Prostate gland (tissue), 2 donors: ENCODE measurements around the gene TMEM201. TPM values are rescaled to one million over a fixed set of nuclear protein-coding genes. Genes with fewer than 3 reads are reported as not detected.

Source experiments
- DNase-seq: peaks from one replicate; pipeline ENCODE4 v3.0.0-alpha.2; 2019; ENCODE audit warnings: low spot score
- H3K27ac ChIP-seq, 2 donors: fragments of 200-600 bp; sonication (generic); 2 replicates each; pipeline ENCODE4 v1.5.1; 2017 to 2019
- H3K27me3 ChIP-seq: fragments of 200-600 bp; sonication (generic); replicated peaks from 2 replicates; pipeline ENCODE4 v1.5.1; 2019; ENCODE audit not compliant: insufficient read depth
- H3K36me3 ChIP-seq, 2 donors: fragments of 200-600 bp; sonication (generic); 1 replicate in 1 of 2; 2 replicates in 1 of 2; pipeline versions ENCODE4 v1.5.1 to v1.8.1; 2017 to 2019
- H3K4me1 ChIP-seq: fragments of 200-600 bp; sonication (generic); replicated peaks from 2 replicates; pipeline ENCODE4 v1.5.1; 2019
- H3K4me3 ChIP-seq, 2 donors: fragments of 200-600 bp; sonication (generic); 2 replicates each; pipeline ENCODE4 v1.5.1; 2017 to 2019
- H3K9me3 ChIP-seq: fragments of 200-600 bp; sonication (generic); 2 replicates; pipeline ENCODE4 v1.5.1; 2017
- POLR2A ChIP-seq: fragments of 450-650 bp; IDR thresholded peaks from one replicate; pipeline ENCODE4 v1.6.1; 2016; ENCODE audit warnings: antibody characterized with exemption, mild to moderate bottlenecking
- POLR2AphosphoS5 ChIP-seq: sonication (generic); formaldehyde crosslinking; IDR thresholded peaks from one replicate; pipeline ENCODE4 v1.6.1; 2017; ENCODE audit warnings: antibody characterized with exemption
- WGBS: methylation state at CpG from one replicate; pipeline ENCODE4 v1.1.5; 2018; 5-methylcytosine and 5-hydroxymethylcytosine counted together
- intact Hi-C: fragments of 100-400 bp; cut with DNase I; formaldehyde crosslinking; loops from one replicate; pipeline ENCODE4 v1.14.2; 2022
- total RNA-seq, 2 donors: library from RNA; depleted of rRNA; stranded (reverse); fragments of >200 nt; gene quantifications; one replicate each; pipeline ENCODE4 v1.1.0, GENCODE V29; 2016
- TF ChIP-seq, protein P1 (sequence below), 4 experiments: fragments of 200-600 bp in 2 of 4; fragments of 450-650 bp in 2 of 4; sonication (generic) in 2 of 4; IDR thresholded peaks; 1 replicate in 3 of 4; 2 replicates in 1 of 4; pipeline ENCODE4 v1.5.1; 2016 to 2019; ENCODE audit warnings: antibody characterized with exemption in 4 of 4, mild to moderate bottlenecking in 2 of 4, moderate library complexity in 2 of 4

TMEM201 gene, protein sequence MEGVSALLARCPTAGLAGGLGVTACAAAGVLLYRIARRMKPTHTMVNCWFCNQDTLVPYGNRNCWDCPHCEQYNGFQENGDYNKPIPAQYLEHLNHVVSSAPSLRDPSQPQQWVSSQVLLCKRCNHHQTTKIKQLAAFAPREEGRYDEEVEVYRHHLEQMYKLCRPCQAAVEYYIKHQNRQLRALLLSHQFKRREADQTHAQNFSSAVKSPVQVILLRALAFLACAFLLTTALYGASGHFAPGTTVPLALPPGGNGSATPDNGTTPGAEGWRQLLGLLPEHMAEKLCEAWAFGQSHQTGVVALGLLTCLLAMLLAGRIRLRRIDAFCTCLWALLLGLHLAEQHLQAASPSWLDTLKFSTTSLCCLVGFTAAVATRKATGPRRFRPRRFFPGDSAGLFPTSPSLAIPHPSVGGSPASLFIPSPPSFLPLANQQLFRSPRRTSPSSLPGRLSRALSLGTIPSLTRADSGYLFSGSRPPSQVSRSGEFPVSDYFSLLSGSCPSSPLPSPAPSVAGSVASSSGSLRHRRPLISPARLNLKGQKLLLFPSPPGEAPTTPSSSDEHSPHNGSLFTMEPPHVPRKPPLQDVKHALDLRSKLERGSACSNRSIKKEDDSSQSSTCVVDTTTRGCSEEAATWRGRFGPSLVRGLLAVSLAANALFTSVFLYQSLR
- 10 to 100 TPM in 1 of 2 donors, 1 to 10 TPM in 1; 9.6 to 27.9 TPM for total RNA-seq

- Histone ChIP-seq H3K27me3 (no peaks in the 10 kb centered on the region), H3K36me3 (no peaks in the 10 kb centered on the region), H3K4me3 (peak within 1 kb of the TSS; percentile 62 to 68), H3K27ac (peak within 1 kb of the TSS; percentile 45 to 57), H3K4me1 (peaks cover 4% of the 10 kb centered on the region), H3K9me3 (no peaks in the 10 kb centered on the region)
- TF ChIP-seq, protein P1, sequence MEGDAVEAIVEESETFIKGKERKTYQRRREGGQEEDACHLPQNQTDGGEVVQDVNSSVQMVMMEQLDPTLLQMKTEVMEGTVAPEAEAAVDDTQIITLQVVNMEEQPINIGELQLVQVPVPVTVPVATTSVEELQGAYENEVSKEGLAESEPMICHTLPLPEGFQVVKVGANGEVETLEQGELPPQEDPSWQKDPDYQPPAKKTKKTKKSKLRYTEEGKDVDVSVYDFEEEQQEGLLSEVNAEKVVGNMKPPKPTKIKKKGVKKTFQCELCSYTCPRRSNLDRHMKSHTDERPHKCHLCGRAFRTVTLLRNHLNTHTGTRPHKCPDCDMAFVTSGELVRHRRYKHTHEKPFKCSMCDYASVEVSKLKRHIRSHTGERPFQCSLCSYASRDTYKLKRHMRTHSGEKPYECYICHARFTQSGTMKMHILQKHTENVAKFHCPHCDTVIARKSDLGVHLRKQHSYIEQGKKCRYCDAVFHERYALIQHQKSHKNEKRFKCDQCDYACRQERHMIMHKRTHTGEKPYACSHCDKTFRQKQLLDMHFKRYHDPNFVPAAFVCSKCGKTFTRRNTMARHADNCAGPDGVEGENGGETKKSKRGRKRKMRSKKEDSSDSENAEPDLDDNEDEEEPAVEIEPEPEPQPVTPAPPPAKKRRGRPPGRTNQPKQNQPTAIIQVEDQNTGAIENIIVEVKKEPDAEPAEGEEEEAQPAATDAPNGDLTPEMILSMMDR (IDR thresholded peaks at IDR 0.05), result peak; percentile 85 to 94 (median 93)
- TF ChIP-seq POLR2AphosphoS5 (peak; percentile 18), POLR2A (peak; percentile 33)
- DNase-seq, result peak; percentile 92
- WGBS, result under 1% methylated on average over 22 of the region's 94 CpGs
- intact Hi-C loops, result no loop called here
Measured at GRCh38 chr1:9588551-9589143, at the start of gene TMEM201. Gene TMEM201 (plus strand): TSS chr1:9588911. CDS start chr1:9588931, 20 bp downstream.

DNA sequence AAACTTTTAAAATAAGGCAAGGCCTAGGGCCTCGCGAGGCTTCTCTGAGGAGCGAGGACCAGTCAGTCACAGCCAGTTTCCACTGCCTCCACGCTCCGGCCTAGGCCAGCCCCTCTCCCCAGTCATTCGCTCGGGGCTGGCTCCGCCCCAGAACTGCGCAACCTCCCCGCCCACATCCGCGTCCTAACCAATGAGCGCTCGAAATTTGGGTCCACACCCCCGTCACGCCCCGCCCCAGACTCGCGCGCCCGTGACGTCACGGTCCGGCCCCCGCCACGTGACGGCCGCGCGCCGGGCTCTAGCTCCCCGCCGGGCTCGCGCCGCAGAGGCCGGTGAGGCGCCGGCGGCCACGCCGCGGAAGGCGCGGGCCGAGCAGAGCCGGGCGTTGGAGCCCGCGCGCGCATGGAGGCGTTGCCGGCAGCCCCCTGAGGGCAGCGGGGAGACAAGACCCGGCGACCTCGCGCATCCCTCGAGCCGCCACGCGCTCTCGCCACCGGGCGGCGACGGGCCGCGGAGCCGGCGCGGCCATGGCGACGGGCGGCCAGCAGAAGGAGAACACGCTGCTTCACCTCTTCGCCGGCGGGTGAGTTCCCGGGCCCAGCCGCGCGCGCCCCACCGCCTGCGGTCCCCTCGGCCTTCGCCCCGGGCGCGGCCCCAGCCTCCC is 49.4 kb upstream of the TMEM201 start, which contains the start of gene SLC25A33:
SLC25A33 (plus strand) TSS at position 301 of the 664 bp plus-strand sequence; CDS start at position 528, 227 bp downstream.
- Histone ChIP-seq H3K27me3 (no peaks in the 10 kb centered on the region), H3K9me3 (no peaks in the 10 kb centered on the region), H3K36me3 (no peaks in the 10 kb centered on the region), H3K27ac (peak within 1 kb of the TSS; percentile 92 to 97), H3K4me1 (peaks cover 12% of the 10 kb centered on the region), H3K4me3 (peak within 1 kb of the TSS; percentile 81 to 88)
- DNase-seq, result peak; percentile 97
- intact Hi-C loops, result no loop called here
- 1% methylated on average over 71 of the region's 92 CpGs for WGBS
- TF ChIP-seq POLR2AphosphoS5, result peak; percentile 86
- TF ChIP-seq, protein P1 (IDR thresholded peaks at IDR 0.05), result no peak
- TF ChIP-seq POLR2A, result peak; percentile 72

DNA sequence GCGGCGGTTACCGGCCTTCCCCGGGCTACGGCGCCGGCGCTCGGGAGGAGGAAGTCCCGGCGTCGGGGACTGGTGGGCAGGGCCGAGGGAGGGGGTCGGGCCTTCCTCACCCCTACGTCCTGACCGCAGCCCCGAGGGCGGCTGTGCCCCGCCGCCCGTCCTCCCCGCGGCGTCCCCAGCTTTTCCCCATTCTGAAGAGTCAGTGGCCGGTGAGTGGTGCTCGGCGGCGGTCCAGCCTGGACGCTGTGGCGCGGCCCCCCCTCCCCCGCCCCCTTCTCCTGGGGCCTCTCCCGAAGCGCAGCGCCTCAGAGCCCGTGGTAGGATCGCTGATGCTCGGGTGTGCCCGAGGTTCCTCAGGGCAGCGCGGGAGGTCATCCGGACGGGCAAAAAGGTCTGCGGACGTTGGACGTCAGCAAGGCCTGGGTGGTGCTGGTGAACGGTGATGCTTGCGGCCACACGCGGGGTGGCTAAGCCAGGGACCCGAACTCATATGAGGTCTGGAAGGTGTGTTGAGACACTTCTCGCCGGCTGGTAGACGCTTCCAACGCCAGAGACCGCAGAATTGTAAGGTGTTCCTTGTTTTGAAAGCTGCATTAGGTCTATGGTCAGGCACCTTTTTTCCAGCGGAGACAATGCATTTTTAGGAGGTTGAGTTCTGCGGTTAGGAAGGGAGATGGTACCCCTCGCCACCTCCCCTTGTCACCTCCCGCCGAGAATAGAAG is 48.7 kb upstream of the TMEM201 start:
- peak; percentile 50 for DNase-seq
- TF ChIP-seq POLR2AphosphoS5, result peak; percentile 38
- TF ChIP-seq, protein P1 (IDR thresholded peaks at IDR 0.05), result no peak
- peak overlapping the region; percentile 81 to 88 for H3K4me3 ChIP-seq
- H3K27ac ChIP-seq, result peak overlapping the region; percentile 86 to 97
- no peaks in the 10 kb centered on the region for H3K36me3 ChIP-seq
- H3K27me3 ChIP-seq, result no peaks in the 10 kb centered on the region
- intact Hi-C loops, result loop anchor here (5.0 kb wide), 1 partner anchor 42 kb away; no protein-coding TSS in a partner anchor
- H3K4me1 ChIP-seq, result peaks cover 12% of the 10 kb centered on the region
- WGBS, result 8% methylated on average over 31 of the region's 61 CpGs
- H3K9me3 ChIP-seq, result no peaks in the 10 kb centered on the region

DNA sequence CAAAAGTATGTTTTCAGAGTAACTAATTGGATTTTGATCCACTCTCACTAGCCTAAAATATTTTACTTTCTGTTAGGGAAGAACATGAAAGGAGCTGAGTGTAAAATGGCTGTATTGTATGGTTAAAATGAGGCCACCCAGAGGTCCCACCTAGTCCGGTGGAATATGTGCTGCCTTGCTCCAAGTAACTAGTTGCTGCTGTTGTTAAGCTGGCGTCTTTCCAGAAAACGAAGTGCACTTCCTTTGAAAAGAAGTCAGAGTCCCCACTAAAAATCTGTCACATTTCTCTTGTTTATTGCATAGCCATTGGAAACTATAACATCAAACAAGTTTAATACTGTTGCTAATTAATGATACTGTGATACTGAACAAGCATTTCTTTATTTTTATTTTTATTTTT is 46.3 kb upstream of the TMEM201 start:
- Histone ChIP-seq H3K27ac (peak overlapping the region; percentile 31 to 52), H3K4me3 (no peak overlapping the region), H3K4me1 (peaks cover 12% of the 10 kb centered on the region), H3K9me3 (no peaks in the 10 kb centered on the region), H3K36me3 (no peaks in the 10 kb centered on the region), H3K27me3 (no peaks in the 10 kb centered on the region)
- TF ChIP-seq POLR2A, result no peak
- TF ChIP-seq POLR2AphosphoS5, result peak; percentile 15
- TF ChIP-seq, protein P1 (IDR thresholded peaks at IDR 0.05), result no peak
- 6% methylated on average over 3 of the region's 3 CpGs for WGBS
- intact Hi-C loops, result loop anchor here (5.0 kb wide), 1 partner anchor 40 kb away; no protein-coding TSS in a partner anchor
- peak; percentile 63 for DNase-seq
